ENCODE data around the gene RPL35. TPM values are rescaled to one million over a fixed set of nuclear protein-coding genes. Genes with fewer than 3 reads are reported as not detected.

Gene RPL35
- total RNA-seq, 1 donor from 2014 or later = 794 TPM

DNA sequence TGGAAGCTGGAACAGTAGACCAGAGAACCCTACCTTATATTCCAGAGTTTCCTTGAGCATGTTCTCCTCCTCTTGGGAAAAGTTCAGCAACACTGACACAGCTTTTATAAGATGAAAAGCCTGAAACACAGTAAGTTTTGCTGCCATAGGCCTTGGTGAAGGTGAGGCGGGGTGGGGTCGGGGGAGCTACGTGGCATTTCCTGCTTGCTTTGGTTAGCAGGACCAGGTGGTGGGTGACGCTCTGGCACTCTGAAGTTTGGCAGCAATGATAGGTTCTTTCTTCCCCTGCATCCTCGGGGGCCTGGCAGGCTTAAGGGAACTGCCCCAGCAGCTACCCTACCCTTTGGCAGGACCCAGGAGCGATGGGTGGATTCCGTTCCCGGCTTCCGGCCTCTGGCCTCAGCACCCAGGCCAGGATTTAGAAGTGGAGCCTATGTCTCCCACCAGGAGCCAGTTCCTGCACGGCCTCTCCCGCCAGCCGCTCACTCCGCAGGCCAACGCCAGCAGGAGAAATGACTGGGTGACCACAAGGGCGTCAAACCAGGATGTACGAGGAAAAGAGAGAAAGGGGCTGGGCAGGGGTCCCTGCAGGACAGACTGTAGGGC lies 19.5 kb upstream of the RPL35 start:
- Histone ChIP-seq H3K9me3 (no peaks in the 10 kb centered on the region), H3K4me3 (no peak overlapping the region), H3K4me1 (no peaks in the 10 kb centered on the region), H3K36me3 (peaks cover 94% of the 10 kb centered on the region), H3K27me3 (no peaks in the 10 kb centered on the region), H3K27ac (no peak overlapping the region)
- DNase-seq (no peak), ATAC-seq (no peak)
- no peak for TF ChIP-seq CTCF (IDR thresholded peaks at IDR 0.05)
- intact Hi-C loops (cut with DNase I) = no loop called here

- no peak for TF ChIP-seq CTCF (IDR thresholded peaks at IDR 0.05)
- H3K4me3 ChIP-seq = no peak overlapping the region
- intact Hi-C loops (cut with DNase I) = no loop called here
- DNase-seq (no peak), ATAC-seq (no peak)
- no peaks in the 10 kb centered on the region for H3K4me1 ChIP-seq
- H3K27me3 ChIP-seq = no peaks in the 10 kb centered on the region
- H3K36me3 ChIP-seq = peaks cover 96% of the 10 kb centered on the region
- no peak overlapping the region for H3K27ac ChIP-seq
- H3K9me3 ChIP-seq = no peaks in the 10 kb centered on the region
Measured at GRCh38 chr9:124880501-124880900, 18.7 kb upstream of the RPL35 start.

DNA sequence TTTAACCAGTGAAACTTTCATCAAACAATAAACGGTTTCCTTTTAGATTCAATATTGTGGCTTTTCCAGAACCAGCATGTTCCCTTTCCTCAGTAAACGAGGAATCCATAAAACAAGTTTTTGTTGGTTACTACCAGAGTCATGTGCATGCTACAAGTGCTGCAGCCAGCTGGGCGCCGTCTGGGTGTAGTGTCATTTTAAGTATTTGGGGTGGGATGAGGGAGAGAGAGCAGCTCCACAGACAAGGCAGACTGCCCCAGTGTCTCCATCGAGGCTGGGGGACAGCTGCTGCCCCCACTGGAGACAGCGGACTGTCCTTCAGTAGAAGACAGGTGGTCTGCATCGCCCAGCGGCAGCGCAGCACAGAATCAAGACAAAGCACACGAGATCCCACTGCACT lies 17.5 kb upstream of the RPL35 start:
- H3K9me3 ChIP-seq = no peaks in the 10 kb centered on the region
- no peak overlapping the region for H3K4me3 ChIP-seq
- no peaks in the 10 kb centered on the region for H3K27me3 ChIP-seq
- intact Hi-C loops (cut with DNase I) = no loop called here
- peaks cover 96% of the 10 kb centered on the region for H3K36me3 ChIP-seq
- ATAC-seq (no peak), DNase-seq (no peak)
- TF ChIP-seq CTCF (IDR thresholded peaks at IDR 0.05) = no peak
- peak overlapping the region; percentile 36 for H3K27ac ChIP-seq
- H3K4me1 ChIP-seq = peaks cover under 1% of the 10 kb centered on the region

- Histone ChIP-seq H3K27ac (peak overlapping the region; percentile 36), H3K4me1 (peaks cover 8% of the 10 kb centered on the region), H3K27me3 (no peaks in the 10 kb centered on the region), H3K9me3 (no peaks in the 10 kb centered on the region), H3K36me3 (peaks cover 96% of the 10 kb centered on the region), H3K4me3 (no peak overlapping the region)
- intact Hi-C loops (cut with DNase I) = no loop called here
- no peak for DNase-seq
- TF ChIP-seq CTCF (IDR thresholded peaks at IDR 0.05) = no peak
- ATAC-seq = no peak
Measured at GRCh38 chr9:124878518-124878917, 16.8 kb upstream of the RPL35 start.

- no peak overlapping the region for H3K4me3 ChIP-seq
- H3K9me3 ChIP-seq = no peaks in the 10 kb centered on the region
- no peaks in the 10 kb centered on the region for H3K27me3 ChIP-seq
- H3K36me3 ChIP-seq = peaks cover 99% of the 10 kb centered on the region
- intact Hi-C loops (cut with DNase I) = no loop called here
- no peak overlapping the region for H3K27ac ChIP-seq
- ATAC-seq (peak; percentile 27), DNase-seq (no peak)
- TF ChIP-seq CTCF (IDR thresholded peaks at IDR 0.05) = no peak
- peaks cover 13% of the 10 kb centered on the region for H3K4me1 ChIP-seq
Measured at GRCh38 chr9:124878021-124878420, 16.3 kb upstream of the RPL35 start.
